Neural cell (in vitro differentiated cells): ENCODE results near the gene ANKRD60. TPM values are rescaled to one million over a fixed set of nuclear protein-coding genes. Genes with fewer than 3 reads are reported as not detected.

Source experiments
- H2AFZ ChIP-seq: fragments of 200-600, 300-800 bp; sonication (generic), shearing (Covaris generic); 2 replicates; pipeline ENCODE4 v1.6.0; 2014; ENCODE audit warnings: low read depth, mild to moderate bottlenecking, antibody characterized with exemption, low read length, moderate library complexity
- H3F3A ChIP-seq: fragments of 200-600 bp; shearing (Covaris generic); 2 replicates; pipeline ENCODE4 v1.6.1; 2016; ENCODE audit warnings: mild to moderate bottlenecking, moderate library complexity, mixed read lengths, antibody characterized with exemption, low read length; ENCODE audit not compliant: insufficient read depth, poor library complexity, severe bottlenecking
- H3K27ac ChIP-seq: fragments of 200-600, 300-800 bp; sonication (generic), shearing (Covaris generic); 2 replicates; pipeline ENCODE4 v1.5.1; 2014; ENCODE audit warnings: mild to moderate bottlenecking, low read length, moderate library complexity
- H3K27me3 ChIP-seq: fragments of 300-800, 200-600 bp; sonication (generic), shearing (Covaris generic); 2 replicates; pipeline ENCODE4 v1.6.0; 2014; ENCODE audit warnings: mild to moderate bottlenecking, low read depth, low read length, moderate library complexity; ENCODE audit not compliant: insufficient read depth
- H3K36me3 ChIP-seq: fragments of 300-800, 200-600 bp; sonication (generic), shearing (Covaris generic); 2 replicates; pipeline ENCODE4 v1.5.1; 2014; ENCODE audit warnings: mild to moderate bottlenecking, antibody characterized with exemption, low read length, moderate library complexity; ENCODE audit not compliant: insufficient read depth
- H3K4me2 ChIP-seq: fragments of 300-800, 200-600 bp; sonication (generic), shearing (Covaris generic); 2 replicates; pipeline ENCODE4 v1.6.0; 2014; ENCODE audit warnings: mild to moderate bottlenecking, low read length
- H3K4me3 ChIP-seq: fragments of 300-800, 200-600 bp; sonication (generic), shearing (Covaris generic); 2 replicates; pipeline ENCODE4 v1.5.1; 2014; ENCODE audit warnings: mild to moderate bottlenecking, low read length, moderate library complexity
- H3K79me2 ChIP-seq: fragments of 200-600 bp; shearing (Covaris generic); replicated peaks from 2 replicates; pipeline ENCODE4 v1.6.0; 2014; ENCODE audit warnings: mild to moderate bottlenecking, low read length, moderate library complexity; ENCODE audit not compliant: insufficient read depth
- H3K9ac ChIP-seq: fragments of 300-800, 200-600 bp; sonication (generic), shearing (Covaris generic); 2 replicates; pipeline ENCODE4 v1.6.1; 2016; ENCODE audit warnings: mild to moderate bottlenecking, low read length, mixed read lengths
- H3K9me2 ChIP-seq: fragments of 200-600 bp; shearing (Covaris generic); 2 replicates; pipeline ENCODE4 v1.6.1; 2016; ENCODE audit warnings: mild to moderate bottlenecking, low read length, mixed read lengths; ENCODE audit not compliant: insufficient read depth
- H3K9me3 ChIP-seq: fragments of 200-600, 300-800 bp; sonication (generic), shearing (Covaris generic); 2 replicates; pipeline ENCODE4 v1.6.1; 2016; ENCODE audit warnings: mild to moderate bottlenecking, mixed run types, low read length, moderate library complexity, mixed read lengths
- H4K20me1 ChIP-seq: fragments of 200-600 bp; shearing (Covaris generic); 2 replicates; pipeline ENCODE4 v1.6.1; 2016; ENCODE audit warnings: mild to moderate bottlenecking, mixed run types; ENCODE audit not compliant: insufficient read depth
- CTCF ChIP-seq: fragments of 450-650 bp; IDR thresholded peaks from 2 replicates; pipeline ENCODE4 v1.5.1; 2014; ENCODE audit warnings: antibody characterized with exemption, mild to moderate bottlenecking, moderate library complexity; ENCODE audit not compliant: poor library complexity, severe bottlenecking
- EP300 ChIP-seq: fragments of 450-650 bp; conservative IDR thresholded peaks from 2 replicates; pipeline ENCODE4 v1.6.1; 2014; ENCODE audit warnings: antibody characterized with exemption, mild to moderate bottlenecking, moderate library complexity; ENCODE audit not compliant: poor library complexity, severe bottlenecking
- EZH2 ChIP-seq: fragments of 200-600, 300-800 bp; shearing (Covaris generic), sonication (generic); IDR thresholded peaks from 2 replicates; pipeline ENCODE4 v1.6.1; 2014; ENCODE audit warnings: antibody characterized with exemption, low read length, borderline replicate concordance, mild to moderate bottlenecking; ENCODE audit not compliant: insufficient read depth, poor library complexity, severe bottlenecking
- MXI1 ChIP-seq: fragments of 450-650 bp; conservative IDR thresholded peaks from 2 replicates; pipeline ENCODE4 v1.6.1; 2014; ENCODE audit warnings: antibody characterized with exemption, mild to moderate bottlenecking; ENCODE audit not compliant: poor library complexity, severe bottlenecking
- POLR2AphosphoS5 ChIP-seq: IDR thresholded peaks from 2 replicates; pipeline ENCODE4 v1.6.1; 2012
- RAD21 ChIP-seq: fragments of 450-650 bp; conservative IDR thresholded peaks from 2 replicates; pipeline ENCODE4 v1.6.1; 2014; ENCODE audit warnings: antibody characterized with exemption, mild to moderate bottlenecking, moderate library complexity
- REST ChIP-seq: IDR thresholded peaks from 2 replicates; pipeline ENCODE4 v1.6.1; 2012; ENCODE audit warnings: borderline replicate concordance
- SMC3 ChIP-seq: fragments of 450-650 bp; conservative IDR thresholded peaks from 2 replicates; pipeline ENCODE4 v1.6.1; 2014; ENCODE audit warnings: antibody characterized with exemption, mild to moderate bottlenecking, moderate library complexity; ENCODE audit not compliant: poor library complexity
- TAF1 ChIP-seq: IDR thresholded peaks from 2 replicates; pipeline ENCODE4 v1.6.1; 2012; ENCODE audit warnings: low read depth
- polyA plus RNA-seq: library from polyadenylated mRNA; depleted of rRNA; stranded (reverse); fragments of >200 nt; gene quantifications from 2 replicates; pipeline ENCODE4 v1.2.3, GENCODE V29; 2014

The ANKRD60 gene
- polyA plus RNA-seq, 1 donor from 2014 or later, result not detected

- Histone ChIP-seq H3F3A (no peaks in the 10 kb centered on the region), H3K36me3 (no peaks in the 10 kb centered on the region), H3K27me3 (peaks cover 10% of the 10 kb centered on the region), H2AFZ (no peak overlapping the region), H3K4me3 (no peak overlapping the region), H3K9me3 (no peaks in the 10 kb centered on the region), H3K79me2 (no peaks in the 10 kb centered on the region), H3K9ac (no peak overlapping the region), H3K4me2 (no peak overlapping the region), H4K20me1 (no peaks in the 10 kb centered on the region), H3K27ac (no peak overlapping the region), H3K9me2 (no peaks in the 10 kb centered on the region)
- no peak for TF ChIP-seq MXI1
- TF ChIP-seq CTCF, result no peak
- no peak for TF ChIP-seq POLR2AphosphoS5
- TF ChIP-seq RAD21, result no peak
- TF ChIP-seq TAF1, result no peak
- no peak for TF ChIP-seq REST
- no peak for TF ChIP-seq EZH2
- TF ChIP-seq SMC3, result no peak
- no peak for TF ChIP-seq EP300
Observed at GRCh38 chr20:58184063-58184462, 44.4 kb downstream of the ANKRD60 start.

- Histone ChIP-seq H3K4me2 (no peak overlapping the region), H3K9me2 (no peaks in the 10 kb centered on the region), H3K79me2 (no peaks in the 10 kb centered on the region), H3K27ac (no peak overlapping the region), H3K36me3 (no peaks in the 10 kb centered on the region), H3K4me3 (no peak overlapping the region), H3K9me3 (no peaks in the 10 kb centered on the region), H3F3A (no peaks in the 10 kb centered on the region), H3K27me3 (peaks cover 10% of the 10 kb centered on the region), H4K20me1 (no peaks in the 10 kb centered on the region), H2AFZ (no peak overlapping the region), H3K9ac (no peak overlapping the region)
- TF ChIP-seq RAD21 (no peak), CTCF (no peak), EZH2 (no peak), EP300 (no peak), TAF1 (no peak), REST (no peak), MXI1 (no peak), POLR2AphosphoS5 (no peak), SMC3 (no peak)
Observed at GRCh38 chr20:58182521-58183140, 45.8 kb downstream of the ANKRD60 start.
